ENCODE measurements around the gene IPO9. TPM values are rescaled to one million over a fixed set of nuclear protein-coding genes. Genes with fewer than 3 reads are reported as not detected.

Gene IPO9
- total and polyA plus RNA-seq, 2 donors from 2014 or later, result 21.6 to 39.7 TPM

- Histone ChIP-seq H3K27me3 (ENCODE audit: control insufficient read depth, insufficient read depth, low read length) (no peaks in the 10 kb centered on the region), H3K27ac (ENCODE audit: low read depth in 2 of 2, low read length in 2 of 2) (no peak overlapping the region), H3K4me1 (ENCODE audit: control insufficient read depth in 2 of 3, insufficient read depth in 2 of 3, low read depth in 1 of 3, low read length in 3 of 3) (peaks cover 0 to 9% (median 8%) of the 10 kb centered on the region in 3 donors), H3K9me3 (ENCODE audit: control insufficient read depth in 2 of 3, insufficient read depth in 1 of 3, low read length in 3 of 3) (no peaks in the 10 kb centered on the region), H3K9ac (ENCODE audit: low read length in 3 of 3) (no peak overlapping the region), H3K36me3 (ENCODE audit: control insufficient read depth in 2 of 3, insufficient read depth in 3 of 3, low read length in 3 of 3) (no peaks in the 10 kb centered on the region), H3K4me3 (ENCODE audit: low read length in 3 of 3) (no peak overlapping the region)
- DNase-seq (no peak), FAIRE-seq (no peak)
- no peak for TF ChIP-seq CTCF (IDR thresholded peaks at IDR 0.05; ENCODE audit: borderline replicate concordance, extremely low read depth, insufficient read depth)
- intact Hi-C loops (cut with DNase I), result no loop called here
Observed at GRCh38 chr1:201914456-201915235, 85.7 kb downstream of the IPO9 start.

DNA sequence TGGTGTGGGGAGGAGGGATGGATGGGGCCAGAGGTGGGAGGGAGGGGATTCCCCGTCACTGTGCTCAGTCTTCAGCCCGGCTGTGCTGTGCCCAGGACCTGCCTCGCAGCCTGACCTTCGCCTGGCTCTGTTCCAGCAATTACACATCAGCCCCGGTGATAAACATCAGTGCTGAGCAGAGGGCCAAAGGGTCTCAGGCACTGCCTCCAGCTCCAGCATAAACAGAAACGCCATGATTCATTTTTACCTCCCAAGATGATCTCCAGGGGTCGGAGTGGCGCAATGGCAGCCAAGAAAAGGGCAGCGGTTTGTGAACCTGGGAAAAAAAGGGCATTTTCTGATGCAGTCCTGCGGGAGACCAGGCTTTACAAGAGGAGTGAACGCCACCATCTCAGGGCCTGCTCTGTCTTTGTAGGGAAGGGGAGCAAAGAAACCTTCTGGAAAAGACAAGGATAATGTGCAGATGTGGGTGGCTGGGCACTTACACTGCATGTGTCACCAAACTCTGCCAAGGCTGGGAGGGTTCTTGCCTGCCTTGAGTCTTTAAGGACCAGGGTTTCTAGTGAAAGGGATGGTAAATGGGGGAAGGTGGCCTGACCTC is 87.8 kb downstream of the IPO9 start:
- no peaks in the 10 kb centered on the region for H3K27me3 ChIP-seq (ENCODE audit: control insufficient read depth, insufficient read depth, low read length)
- H3K36me3 ChIP-seq (ENCODE audit: control insufficient read depth in 2 of 3, insufficient read depth in 3 of 3, low read length in 3 of 3), result no peaks in the 10 kb centered on the region
- peak overlapping the region in 1 of 3 donors; percentile 16 for H3K9ac ChIP-seq (ENCODE audit: low read length in 3 of 3)
- peak; percentile 84 to 95 (median 91) for DNase-seq
- H3K4me3 ChIP-seq (ENCODE audit: low read length in 3 of 3), result no peak overlapping the region
- peaks cover 0 to 9% (median 8%) of the 10 kb centered on the region in 3 donors for H3K4me1 ChIP-seq (ENCODE audit: control insufficient read depth in 2 of 3, insufficient read depth in 2 of 3, low read depth in 1 of 3, low read length in 3 of 3)
- FAIRE-seq, result no peak
- intact Hi-C loops (cut with DNase I), result no loop called here
- no peak for TF ChIP-seq CTCF (IDR thresholded peaks at IDR 0.05; ENCODE audit: borderline replicate concordance, extremely low read depth, insufficient read depth)
- no peaks in the 10 kb centered on the region for H3K9me3 ChIP-seq (ENCODE audit: control insufficient read depth in 2 of 3, insufficient read depth in 1 of 3, low read length in 3 of 3)
- peak overlapping the region; percentile 71 to 72 for H3K27ac ChIP-seq (ENCODE audit: low read depth in 2 of 2, low read length in 2 of 2)

- Histone ChIP-seq H3K9me3 (ENCODE audit: control insufficient read depth in 2 of 3, insufficient read depth in 1 of 3, low read length in 3 of 3) (no peaks in the 10 kb centered on the region), H3K36me3 (ENCODE audit: control insufficient read depth in 2 of 3, insufficient read depth in 3 of 3, low read length in 3 of 3) (no peaks in the 10 kb centered on the region), H3K27ac (ENCODE audit: low read depth in 2 of 2, low read length in 2 of 2) (peak overlapping the region; percentile 71 to 72), H3K27me3 (ENCODE audit: control insufficient read depth, insufficient read depth, low read length) (no peaks in the 10 kb centered on the region), H3K4me1 (ENCODE audit: control insufficient read depth in 2 of 3, insufficient read depth in 2 of 3, low read depth in 1 of 3, low read length in 3 of 3) (peaks cover 0 to 9% (median 8%) of the 10 kb centered on the region in 3 donors), H3K4me3 (ENCODE audit: low read length in 3 of 3) (no peak overlapping the region), H3K9ac (ENCODE audit: low read length in 3 of 3) (no peak overlapping the region)
- TF ChIP-seq CTCF (IDR thresholded peaks at IDR 0.05; ENCODE audit: borderline replicate concordance, extremely low read depth, insufficient read depth), result no peak
- DNase-seq (no peak), FAIRE-seq (no peak)
- intact Hi-C loops (cut with DNase I), result no loop called here
Observed at GRCh38 chr1:201917362-201918033, 88.5 kb downstream of the IPO9 start.
